ENCODE measurements around the gene LCA5L. TPM values are rescaled to one million over a fixed set of nuclear protein-coding genes. Genes with fewer than 3 reads are reported as not detected.
A peak's percentile ranks its signal among the peaks of the same experiment; 100 is the strongest.

Gene LCA5L
- total RNA-seq, 2 experiments from 2014 or later: 0.35 to 1.8 TPM

GRCh38 chr21:39386899-39387298 lies 58.7 kb downstream of the LCA5L start:
- H2AFZ ChIP-seq (ENCODE audit: low read length): peak overlapping the region; percentile 80
- intact Hi-C loops (cut with micrococcal nuclease; ENCODE audit: unreplicated experiment): no loop called here
- H3K4me1 ChIP-seq (ENCODE audit: insufficient read depth, low read length, poor library complexity, severe bottlenecking): peaks cover 22% of the 10 kb centered on the region
- peak overlapping the region; percentile 68 for H3K4me3 ChIP-seq (ENCODE audit: low read depth, low read length, poor library complexity, severe bottlenecking)
- ChIA-PET POLR2A (interaction anchor here (0.6 to 2.5 kb wide), 8 partner anchors 10 to 625 kb away, joined by 3 to 19 read pairs (median 5); partner anchors contain the start of gene PSMG1), CTCF (ENCODE audit: unreplicated experiment) (interaction anchor here (0.5 to 1.1 kb wide), 4 partner anchors 12 to 90 kb away, joined by 5 to 9 read pairs (median 6); no protein-coding TSS in a partner anchor)
- H3K79me2 ChIP-seq (ENCODE audit: insufficient read depth, low read depth, low read length): peaks cover 22% of the 10 kb centered on the region; the same call in 1 of the 2 replicates
- BruUV-seq (replicated peaks): no TSS peak
- TF ChIP-seq EZH2phosphoT487 (IDR thresholded peaks at IDR 0.05; ENCODE audit: borderline replicate concordance, low read depth, low read length) (no peak), CTCF (conservative IDR thresholded peaks at IDR 0.05; ENCODE audit: low read length) (no peak)
- H3K27ac ChIP-seq (ENCODE audit: low read depth, low read length, poor library complexity, severe bottlenecking): no peak overlapping the region
- peak overlapping the region; percentile 79 for H3K4me2 ChIP-seq (ENCODE audit: low read length)
- H3K9me3 ChIP-seq (ENCODE audit: low read length): no peaks in the 10 kb centered on the region
- H3K9me2 ChIP-seq (ENCODE audit: insufficient read depth, low read length): no peaks in the 10 kb centered on the region
- no peak for DNase-seq (ENCODE audit: low spot score)
- peaks cover 19% of the 10 kb centered on the region for H3K36me3 ChIP-seq (ENCODE audit: insufficient read depth, low read length)
- no peaks in the 10 kb centered on the region for H4K20me1 ChIP-seq (ENCODE audit: insufficient read depth, low read length)

GRCh38 chr21:39386194-39386593 lies 59.4 kb downstream of the LCA5L start:
- CTCF ChIA-PET (ENCODE audit: unreplicated experiment): no interaction called here
- Histone ChIP-seq H3K36me3 (ENCODE audit: insufficient read depth, low read length) (peaks cover 12% of the 10 kb centered on the region; the same call in 1 of the 2 replicates), H3K27ac (ENCODE audit: low read depth, low read length, poor library complexity, severe bottlenecking) (no peak overlapping the region), H3K4me1 (ENCODE audit: insufficient read depth, low read length, poor library complexity, severe bottlenecking) (peaks cover 25% of the 10 kb centered on the region), H3K4me3 (ENCODE audit: low read depth, low read length, poor library complexity, severe bottlenecking) (no peak overlapping the region), H3K79me2 (ENCODE audit: insufficient read depth, low read depth, low read length) (peaks cover 22% of the 10 kb centered on the region; the same call in 1 of the 2 replicates), H2AFZ (ENCODE audit: low read length) (no peak overlapping the region), H3K9me2 (ENCODE audit: insufficient read depth, low read length) (no peaks in the 10 kb centered on the region), H4K20me1 (ENCODE audit: insufficient read depth, low read length) (no peaks in the 10 kb centered on the region), H3K4me2 (ENCODE audit: low read length) (peak overlapping the region; percentile 33; the same call in 1 of the 2 replicates), H3K9me3 (ENCODE audit: low read length) (no peaks in the 10 kb centered on the region)
- TF ChIP-seq CTCF (conservative IDR thresholded peaks at IDR 0.05; ENCODE audit: low read length): no peak
- TF ChIP-seq EZH2phosphoT487 (IDR thresholded peaks at IDR 0.05; ENCODE audit: borderline replicate concordance, low read depth, low read length): no peak
- intact Hi-C loops (cut with micrococcal nuclease; ENCODE audit: unreplicated experiment): no loop called here
- no peak for DNase-seq (ENCODE audit: low spot score)
- no TSS peak for BruUV-seq (replicated peaks)
- POLR2A ChIA-PET: interaction anchor here (2.5 kb wide), 1 partner anchor 10 kb away, joined by 15 read pairs; no protein-coding TSS in a partner anchor

Measured in OCI-LY7 (cell line).